HG03558 (cell line): ENCODE measurements around the gene SZRD1.

ENCODE experiments used
- ATAC-seq: cut with Tn5 transposase; IDR thresholded peaks from one replicate; pipeline ENCODE4 v1.9.1; 2021; ENCODE audit warnings: moderate number of reproducible peaks; ENCODE audit not compliant: unreplicated experiment; ENCODE audit errors: extremely low read depth

SZRD1 gene

DNA sequence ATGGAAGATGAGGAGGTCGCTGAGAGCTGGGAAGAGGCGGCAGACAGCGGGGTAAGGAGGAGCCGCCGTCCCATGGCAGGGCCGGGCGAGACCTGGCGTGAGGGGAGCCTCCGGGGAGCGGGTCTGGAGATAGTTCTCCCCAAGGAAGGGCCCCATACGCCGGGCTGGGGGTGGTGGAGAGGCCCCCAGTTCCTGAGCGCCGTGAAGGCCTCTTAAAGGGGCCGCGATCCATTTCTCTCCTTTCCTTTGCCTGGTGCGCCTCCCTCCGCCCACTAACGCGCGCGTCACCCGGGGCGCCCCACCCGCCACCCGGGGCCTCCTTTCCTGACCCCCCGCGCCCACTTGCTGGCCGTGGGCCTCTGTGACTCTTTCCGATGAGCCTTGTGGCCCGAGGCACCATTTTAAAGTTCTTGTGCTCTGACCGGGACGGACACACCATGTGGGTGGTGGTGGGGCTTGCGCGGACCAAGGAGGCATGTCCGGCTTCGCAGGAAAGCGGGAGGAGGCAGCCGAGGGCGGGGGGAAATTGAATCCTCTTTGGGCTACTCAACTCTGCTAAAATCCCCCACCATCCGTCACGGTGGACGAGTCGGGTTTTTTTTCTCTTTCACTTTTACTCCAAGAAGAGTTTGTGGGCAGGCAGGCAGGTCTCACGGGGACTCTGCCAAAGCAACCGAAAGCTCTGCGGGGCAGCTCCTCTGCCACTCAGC is 371 bp downstream of the SZRD1 start:
- peak; percentile 23 for ATAC-seq

DNA sequence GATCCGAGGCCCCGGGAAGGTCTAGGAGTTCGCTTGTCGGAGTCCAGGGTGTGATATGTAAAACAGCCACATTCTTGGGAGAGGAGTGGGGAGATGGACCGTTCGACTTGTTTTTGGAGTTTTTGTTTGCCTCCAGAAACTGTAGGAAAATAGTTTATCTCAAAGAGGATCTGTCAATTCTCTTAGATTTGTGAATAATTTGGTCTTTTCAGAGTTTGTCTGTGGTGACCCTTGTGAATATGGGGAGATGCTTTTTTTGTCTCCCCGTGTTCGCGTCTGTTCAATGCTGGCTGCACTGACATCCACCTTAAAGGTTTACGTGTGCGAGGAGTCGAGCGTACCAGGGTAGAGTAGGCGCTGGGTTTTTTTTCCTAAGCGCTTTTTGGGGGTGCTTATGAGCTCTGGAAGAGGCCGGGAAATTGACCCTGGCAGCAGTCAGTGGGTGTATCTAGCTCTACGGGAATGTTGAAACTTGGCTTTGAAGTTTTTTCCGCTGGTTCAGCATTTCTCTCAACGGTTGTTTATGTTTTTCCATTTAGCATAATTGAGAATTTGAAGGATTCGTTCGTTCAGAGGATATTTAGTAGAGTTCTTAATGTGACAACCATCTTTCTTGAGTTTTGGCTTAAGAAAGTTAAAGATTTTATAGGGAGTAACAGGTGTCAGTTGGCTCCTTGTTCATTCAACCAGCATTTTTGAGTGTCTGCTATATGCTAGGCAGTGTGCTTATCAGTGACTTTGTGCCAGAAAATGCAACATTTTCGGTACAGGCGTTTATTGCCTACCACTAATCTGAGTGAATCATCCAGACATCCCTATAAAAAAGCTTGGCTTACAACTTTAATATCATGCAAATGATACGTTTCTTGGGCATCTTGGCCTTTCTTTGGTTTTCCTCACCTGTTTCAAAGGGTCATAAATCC is 1.2 kb downstream of the SZRD1 start:
- no peak for ATAC-seq

GRCh38 chr1:16369821-16370220 is 2.8 kb downstream of the SZRD1 start:
- ATAC-seq: no peak

GRCh38 chr1:16371725-16372124 is 4.7 kb downstream of the SZRD1 start:
- no peak for ATAC-seq

- no peak for ATAC-seq
These were observed 5.7 kb downstream of the SZRD1 start for GRCh38 chr1:16372535-16373285.

DNA sequence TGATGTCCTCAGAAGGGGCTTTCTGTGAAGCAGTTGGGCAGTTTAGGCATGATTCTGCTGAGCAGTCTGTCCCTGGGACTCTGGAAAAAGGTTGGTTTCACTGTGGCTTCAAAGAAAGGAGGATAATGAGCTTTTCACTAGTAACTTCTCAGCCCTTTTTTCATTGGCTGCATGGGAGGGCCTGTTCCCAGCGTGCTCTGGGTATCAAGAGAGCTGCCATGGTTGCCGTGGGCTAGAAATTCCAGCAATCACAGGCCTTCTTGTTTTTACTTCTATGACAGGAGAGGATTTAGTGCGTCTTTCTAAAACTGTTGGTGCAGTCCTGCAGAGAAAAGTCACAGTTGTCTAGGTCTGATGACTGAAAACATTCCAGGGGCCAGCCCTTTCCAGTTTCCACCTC is 7.2 kb downstream of the SZRD1 start:
- ATAC-seq: no peak

DNA sequence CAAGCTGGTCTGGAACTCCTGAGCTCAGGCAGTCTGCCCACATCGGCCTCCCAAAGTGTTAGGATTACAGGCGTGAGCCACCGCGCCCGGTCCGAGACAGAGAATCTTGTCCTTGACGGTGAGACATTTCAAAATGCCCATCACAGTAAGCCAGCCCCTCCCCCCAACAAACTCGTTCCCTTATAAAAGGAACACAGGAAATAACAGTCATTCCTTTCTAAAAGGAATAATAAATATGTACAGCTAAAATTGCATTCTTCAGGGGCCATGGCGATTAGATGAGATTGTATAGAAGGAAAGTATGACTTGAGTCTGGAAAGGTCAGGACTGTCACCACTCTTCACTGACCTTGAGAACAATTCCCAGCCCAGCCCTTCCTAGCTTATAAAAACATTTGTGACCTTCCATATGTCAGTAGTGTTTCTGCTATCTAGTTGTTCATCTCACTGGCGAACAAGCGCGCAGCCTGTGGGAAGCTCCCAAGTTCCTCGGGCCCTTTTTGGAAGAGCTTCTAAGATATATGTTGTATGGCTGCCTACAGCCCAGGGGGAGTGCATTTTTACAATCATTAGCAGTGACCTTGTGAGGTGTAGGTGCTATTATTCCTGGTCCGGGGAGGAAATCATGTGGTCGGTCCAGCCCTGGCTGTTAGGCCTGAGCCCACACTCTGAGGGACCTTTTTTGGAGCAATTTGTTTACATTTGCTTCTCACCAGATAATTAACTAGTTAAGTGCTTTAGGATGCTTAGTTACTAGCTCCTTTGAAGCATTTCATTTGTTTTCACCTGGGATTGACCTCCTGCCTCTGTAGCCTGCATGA is 8.7 kb downstream of the SZRD1 start:
- no peak for ATAC-seq

- ATAC-seq: no peak
These were observed 9.9 kb downstream of the SZRD1 start for GRCh38 chr1:16376971-16377370.

GRCh38 chr1:16378443-16378842 is 11.4 kb downstream of the SZRD1 start:
- ATAC-seq: no peak

- ATAC-seq: no peak
These were observed 13.8 kb downstream of the SZRD1 start for GRCh38 chr1:16380868-16381267.

DNA sequence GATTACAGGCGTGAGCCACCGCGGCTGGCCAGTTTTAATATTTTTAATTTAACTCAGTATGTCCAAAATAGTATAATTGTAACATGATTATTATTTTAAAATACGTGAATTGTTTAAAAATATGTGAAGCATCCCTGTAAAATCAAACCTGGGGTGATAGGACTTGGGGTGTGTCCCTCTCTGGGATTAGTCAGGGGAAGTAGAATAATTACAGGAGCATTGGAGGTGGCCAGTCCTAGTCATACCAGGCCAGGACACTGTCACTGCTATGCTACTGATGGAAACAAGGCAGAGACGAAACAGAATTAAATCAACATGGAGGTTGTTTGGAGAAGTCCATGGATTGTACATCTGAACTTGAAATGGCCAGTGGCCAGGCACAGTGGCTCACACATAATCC is 16.8 kb downstream of the SZRD1 start:
- no peak for ATAC-seq

- ATAC-seq: no peak
These were observed 18.8 kb downstream of the SZRD1 start for GRCh38 chr1:16385659-16386453.

- ATAC-seq: no peak
These were observed 19.5 kb downstream of the SZRD1 start for GRCh38 chr1:16386454-16387113.

DNA sequence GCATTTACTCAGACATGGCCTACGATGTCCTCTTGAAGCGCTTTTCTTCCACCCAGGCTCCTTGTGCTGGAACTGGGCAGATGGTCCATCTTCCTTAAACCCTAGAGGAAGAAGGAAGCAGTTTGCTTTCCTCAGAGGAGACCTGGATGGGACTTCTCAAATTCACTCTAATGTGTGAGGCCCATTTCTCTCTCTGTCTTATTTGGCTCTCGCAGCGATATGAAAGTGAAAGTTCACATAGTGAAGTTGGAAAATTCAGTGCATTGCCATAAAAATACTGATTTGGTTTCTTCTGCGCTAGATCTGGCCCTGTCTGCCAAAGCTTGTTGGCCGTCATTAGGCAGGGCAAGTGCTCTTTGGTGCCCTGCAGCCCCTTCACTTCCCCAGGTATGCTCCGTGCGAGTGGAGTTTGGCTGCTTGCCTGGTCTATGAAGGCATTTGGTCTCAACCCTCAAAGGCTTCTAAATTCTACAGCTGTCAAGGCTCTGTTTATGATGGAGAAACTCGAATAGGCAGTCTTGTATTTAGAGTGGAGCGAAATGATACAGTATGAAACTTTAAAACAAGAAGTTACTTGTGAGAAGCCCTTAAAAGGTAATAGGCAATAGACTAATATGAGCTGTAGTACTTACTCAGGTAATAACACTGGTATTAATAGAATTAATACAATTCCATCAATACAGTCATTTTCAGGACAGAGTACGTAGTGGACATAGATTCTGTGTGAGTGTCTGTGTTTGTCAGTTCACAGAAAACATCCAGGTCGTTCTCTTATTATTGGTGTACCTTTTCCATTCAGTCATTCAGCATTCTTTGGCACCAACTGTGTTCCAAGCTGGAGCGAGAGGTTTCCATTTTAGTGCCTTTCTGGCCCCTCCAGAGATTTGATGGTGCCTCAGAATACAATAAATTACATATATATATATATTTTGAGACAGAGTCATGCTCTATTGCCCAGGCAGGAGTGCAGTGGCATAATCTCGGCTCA is 20.5 kb downstream of the SZRD1 start:
- no peak for ATAC-seq

DNA sequence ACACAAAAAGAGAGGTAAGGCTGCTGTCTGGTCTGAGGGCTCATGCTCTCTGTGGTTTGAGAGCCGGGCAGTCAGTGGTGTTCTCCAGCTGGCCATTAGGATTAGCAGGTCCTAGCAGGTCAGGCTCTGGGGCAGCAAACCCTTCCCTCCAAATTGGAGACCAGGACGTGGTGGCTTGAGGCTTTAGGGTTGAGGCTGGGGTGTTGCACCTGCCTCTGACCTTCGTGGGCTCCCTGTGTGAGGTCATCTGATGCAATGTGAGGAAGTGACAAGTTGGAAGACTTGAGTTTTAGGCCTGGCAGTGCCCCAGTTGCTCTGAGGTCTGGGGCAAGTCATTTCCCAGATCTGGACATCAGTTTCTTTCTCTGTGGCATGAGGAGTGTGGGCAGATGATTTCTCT is 24.4 kb downstream of the SZRD1 start:
- no peak for ATAC-seq

DNA sequence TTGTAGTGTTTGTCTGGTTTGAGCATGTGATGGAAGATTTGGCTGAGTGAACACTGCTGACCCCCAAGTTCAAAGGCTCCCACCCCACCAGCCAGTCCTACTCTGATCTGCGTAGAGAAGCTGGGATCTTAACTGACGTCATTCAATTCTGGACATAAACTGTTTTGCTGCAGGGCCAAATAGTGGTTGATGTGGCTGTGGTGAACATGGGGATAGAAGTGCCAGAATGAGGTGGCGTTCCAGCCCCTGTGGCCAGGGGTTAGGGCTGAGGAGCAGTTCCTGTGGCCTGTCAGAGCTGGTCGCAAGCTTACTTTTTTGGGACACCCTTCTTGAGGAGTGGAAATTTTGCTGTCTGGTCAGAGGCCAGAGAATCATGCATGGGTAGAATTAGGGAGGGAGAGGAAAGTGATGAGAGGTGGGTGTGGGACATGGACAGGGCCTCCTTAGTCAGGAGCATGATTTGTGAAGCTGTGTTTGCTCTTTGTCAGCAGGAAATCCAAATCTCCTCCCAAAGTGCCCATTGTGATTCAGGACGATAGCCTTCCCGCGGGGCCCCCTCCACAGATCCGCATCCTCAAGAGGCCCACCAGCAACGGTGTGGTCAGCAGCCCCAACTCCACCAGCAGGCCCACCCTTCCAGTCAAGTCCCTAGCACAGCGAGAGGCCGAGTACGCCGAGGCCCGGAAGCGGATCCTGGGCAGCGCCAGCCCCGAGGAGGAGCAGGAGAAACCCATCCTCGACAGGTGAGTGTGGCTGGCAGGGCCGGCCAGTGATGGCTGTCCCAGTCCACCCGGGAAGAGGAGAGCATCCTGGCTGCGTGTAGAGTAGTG is 25.9 kb downstream of the SZRD1 start:
- ATAC-seq: no peak
